Glomerular endothelial cell (primary cell): Measurements from ENCODE around the gene FBXW5. TPM values are rescaled to one million over a fixed set of nuclear protein-coding genes. Genes with fewer than 3 reads are reported as not detected.

ENCODE experiments used
- DNase-seq: peaks from one replicate; pipeline ENCODE4 v3.0.0-alpha.2; 2011; ENCODE audit warnings: low read depth, low spot score; ENCODE audit errors: extremely low read depth
- total RNA-seq: library from RNA; depleted of rRNA; stranded (reverse); fragments of >200 nt; gene quantifications from 2 replicates; pipeline ENCODE4 v1.2.3, GENCODE V29; 2015

Gene FBXW5
- total RNA-seq, 1 donor from 2014 or later, result 187 TPM

DNA sequence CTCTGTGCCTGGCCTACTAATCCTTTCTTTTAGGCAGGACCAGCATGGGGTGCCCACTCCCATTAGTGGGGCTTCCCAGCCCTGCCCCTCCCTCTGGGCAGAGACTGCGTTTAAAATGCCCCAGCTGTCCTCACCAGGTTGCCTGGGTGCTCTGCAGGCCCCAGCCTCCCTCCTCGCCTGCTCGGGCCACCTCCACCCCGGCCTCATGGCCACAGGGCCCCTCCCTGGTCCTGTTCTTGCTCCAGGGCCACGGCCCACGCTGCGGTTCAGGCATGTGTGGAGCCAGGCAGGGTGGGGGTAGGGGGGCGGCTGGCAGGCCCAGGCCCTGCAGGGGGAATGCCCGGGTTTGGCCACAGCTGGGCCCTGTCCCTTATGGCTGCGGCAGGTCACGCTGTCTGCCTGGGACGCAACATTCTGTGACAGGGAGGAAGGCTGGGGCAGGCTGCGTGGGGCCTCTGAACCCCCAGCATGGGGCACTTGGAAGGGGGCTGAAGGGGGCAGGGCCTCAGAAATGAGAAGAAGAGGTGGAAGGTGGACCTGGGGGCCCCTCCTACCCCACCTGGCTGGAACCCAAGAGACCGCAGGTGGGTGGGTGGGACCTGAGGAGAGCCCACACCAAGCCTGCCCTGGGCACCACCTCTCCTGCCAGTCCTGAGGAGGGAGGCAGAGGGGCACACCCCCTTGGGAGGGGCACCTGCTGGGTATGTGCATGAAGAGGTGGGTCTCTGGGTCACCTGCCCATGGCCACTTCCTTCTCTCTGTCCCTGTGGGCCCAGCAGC is 7.2 kb upstream of the FBXW5 start, which contains the start of gene LCN12:
Gene LCN12 (plus strand): TSS at position 733 of the 780 bp plus-strand sequence. CDS start 55 bp downstream, outside the sequence.
- no peak for DNase-seq

DNA sequence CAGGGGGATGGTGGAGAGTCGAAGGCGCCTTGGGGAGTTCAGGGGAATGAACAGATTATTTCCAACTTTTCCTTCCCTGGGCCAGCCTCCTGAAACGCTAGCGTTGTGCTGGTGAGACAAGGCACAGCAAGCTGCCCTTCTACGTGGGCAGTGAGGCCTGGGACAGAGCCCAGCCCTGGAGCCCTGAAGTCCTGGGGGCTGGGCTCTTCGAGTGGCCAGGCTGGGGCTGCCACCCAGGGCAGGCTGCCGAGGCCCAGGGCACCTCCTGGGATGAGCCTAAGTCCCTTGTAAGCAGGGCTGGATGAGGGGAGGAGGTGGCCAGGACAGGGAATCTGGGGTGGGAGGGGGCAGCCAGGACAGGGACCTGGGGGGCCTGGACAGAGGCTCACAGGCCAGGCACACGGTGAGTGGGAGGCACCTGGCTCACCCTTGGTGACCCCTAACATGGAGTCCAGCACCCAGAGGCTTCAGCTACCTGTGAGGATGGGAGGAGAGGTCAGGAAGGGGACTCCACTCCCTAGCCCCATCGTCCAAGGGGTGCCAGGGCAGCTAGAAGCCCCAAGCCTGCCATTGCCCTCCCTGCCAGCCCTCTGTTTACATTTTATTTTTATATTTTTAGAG is 6.2 kb upstream of the FBXW5 start:
- no peak for DNase-seq

DNA sequence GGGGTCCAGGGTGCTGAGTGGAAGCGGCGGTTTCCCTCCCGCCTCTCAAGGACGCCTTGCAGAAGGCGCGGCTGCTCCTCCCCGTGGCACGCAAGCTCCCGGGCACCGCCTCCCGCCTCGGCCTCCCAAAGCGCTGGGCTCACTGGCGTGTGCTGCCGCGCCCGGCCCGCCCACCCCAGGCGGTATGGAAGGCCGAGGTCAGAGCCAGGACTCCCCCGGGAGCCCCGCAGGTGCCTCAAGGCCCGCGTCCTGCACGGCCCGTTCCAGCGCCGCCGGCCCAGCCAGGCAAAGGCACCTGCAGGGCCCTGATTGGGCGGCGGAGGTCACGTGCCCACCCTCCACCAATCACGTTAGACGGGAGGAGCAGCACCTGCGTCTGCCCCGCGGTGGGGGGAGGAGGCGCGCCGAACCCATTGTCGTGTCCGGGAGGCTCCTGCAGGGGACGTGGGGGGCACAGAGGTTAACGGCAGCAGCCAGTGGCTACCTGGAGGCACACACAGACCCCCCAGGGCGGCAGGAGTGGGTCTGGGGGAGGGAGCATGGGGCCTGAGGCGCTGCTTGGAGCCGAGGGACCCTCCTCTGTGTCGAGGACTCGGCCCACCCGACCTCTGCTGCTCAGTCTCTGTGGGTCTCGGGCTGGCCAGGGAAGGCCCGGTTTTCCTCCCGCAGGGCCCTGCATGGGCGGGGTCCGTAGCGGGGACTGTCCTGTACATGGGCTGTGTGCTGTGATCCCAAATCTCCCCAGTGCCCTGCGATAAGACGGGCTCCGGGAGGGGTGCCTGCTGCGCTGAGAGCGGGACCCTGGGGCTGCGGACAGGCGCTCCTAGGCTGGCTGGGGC is 5.5 kb upstream of the FBXW5 start:
- peak; percentile 10 for DNase-seq

DNA sequence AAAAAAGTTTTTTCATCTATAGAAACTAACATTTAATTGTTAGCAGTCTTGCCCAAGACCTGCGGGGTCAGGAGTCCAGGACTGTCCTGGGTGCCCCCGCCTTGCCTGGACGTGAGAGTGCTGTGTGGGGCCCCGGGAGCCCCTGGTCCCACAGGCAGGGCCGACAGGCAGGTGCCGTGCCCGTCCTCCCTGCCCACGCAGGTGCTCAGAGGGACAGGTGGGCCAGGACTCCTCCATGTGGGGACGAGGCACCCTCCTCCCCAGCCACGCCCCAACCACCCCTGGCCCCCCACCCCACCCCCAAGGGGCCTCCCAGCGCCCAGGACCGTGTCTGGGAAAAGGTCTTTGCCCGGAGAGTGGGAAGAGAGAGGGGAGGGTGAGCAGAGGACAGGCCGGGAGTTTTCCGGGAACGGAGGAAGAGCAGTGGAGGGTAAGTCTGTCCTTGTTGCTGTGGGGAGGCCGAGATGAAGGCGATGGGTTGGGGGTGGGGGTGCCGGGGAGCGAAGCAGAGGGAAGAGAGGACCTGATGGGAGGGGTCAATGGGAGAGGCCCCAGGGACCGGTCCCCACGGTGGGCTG is 4.8 kb upstream of the FBXW5 start:
- DNase-seq, result no peak

DNA sequence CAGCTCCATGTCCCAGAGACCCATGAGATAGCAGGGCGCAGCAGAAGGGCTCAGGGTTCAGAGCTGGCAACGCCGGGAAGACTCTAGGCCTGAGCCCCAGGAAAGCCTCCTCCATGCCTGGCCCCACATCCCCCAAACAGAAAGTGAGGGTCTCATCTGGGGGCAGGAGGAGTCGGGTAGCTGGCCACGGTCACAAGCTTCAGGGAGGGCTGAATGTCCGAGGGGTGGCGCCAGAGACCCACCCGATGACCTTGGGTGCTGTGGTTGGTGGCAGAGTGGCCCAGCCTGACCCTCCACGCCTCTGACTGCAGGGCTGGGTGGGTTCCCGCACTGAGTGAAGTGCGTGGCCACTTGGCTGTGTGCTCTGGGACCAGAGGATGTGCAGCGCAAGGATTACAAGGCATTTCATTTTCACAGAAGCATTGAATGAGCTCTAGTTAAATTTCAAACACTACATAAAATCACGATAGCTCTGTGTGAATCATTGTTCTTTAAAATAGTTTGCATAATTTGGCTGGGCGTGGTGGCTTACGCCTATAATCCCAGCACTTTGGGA is 3.5 kb upstream of the FBXW5 start:
- DNase-seq, result no peak

DNA sequence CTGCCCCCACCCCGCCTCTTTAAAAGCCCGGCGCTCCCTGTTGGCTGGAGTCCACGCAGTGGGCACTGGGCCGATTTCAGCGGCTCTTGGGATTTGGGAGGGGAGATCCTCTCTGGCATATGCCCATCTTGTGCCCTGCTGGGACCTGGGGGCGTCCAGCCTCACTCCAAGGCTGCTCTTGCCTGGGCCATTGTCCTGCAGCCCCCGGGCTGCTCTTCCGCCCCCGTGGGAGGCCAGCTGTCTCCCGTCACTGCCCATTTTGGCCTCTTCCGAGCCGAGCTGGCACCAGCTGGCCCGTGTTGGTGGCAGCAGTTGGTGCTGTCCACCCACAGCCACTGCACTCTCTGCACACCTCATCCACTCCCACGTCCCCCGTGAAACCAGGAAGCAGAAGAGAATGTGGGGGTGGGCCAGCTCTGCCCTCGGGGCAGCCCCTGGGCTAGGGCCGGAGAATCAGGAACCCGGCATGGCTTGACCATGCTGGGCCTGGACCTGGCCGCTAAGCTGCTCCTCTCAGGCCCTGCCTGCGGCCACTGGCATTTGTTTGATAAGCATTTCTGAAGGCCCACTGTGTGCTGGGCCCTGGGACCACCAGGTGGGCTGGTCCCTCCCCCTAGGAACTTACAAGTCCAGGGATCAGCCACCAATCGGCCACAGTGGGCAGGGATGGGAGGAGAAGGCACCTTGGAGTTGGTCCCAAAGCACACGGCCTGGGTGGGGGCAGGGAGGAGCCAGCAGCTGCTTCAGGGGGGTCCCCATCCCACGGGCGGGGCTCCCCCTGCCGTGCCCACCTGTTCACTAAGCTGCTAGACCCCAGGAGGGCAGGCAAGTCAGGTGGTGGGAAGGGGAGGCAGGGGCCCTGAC is 2.7 kb upstream of the FBXW5 start:
- no peak for DNase-seq

DNA sequence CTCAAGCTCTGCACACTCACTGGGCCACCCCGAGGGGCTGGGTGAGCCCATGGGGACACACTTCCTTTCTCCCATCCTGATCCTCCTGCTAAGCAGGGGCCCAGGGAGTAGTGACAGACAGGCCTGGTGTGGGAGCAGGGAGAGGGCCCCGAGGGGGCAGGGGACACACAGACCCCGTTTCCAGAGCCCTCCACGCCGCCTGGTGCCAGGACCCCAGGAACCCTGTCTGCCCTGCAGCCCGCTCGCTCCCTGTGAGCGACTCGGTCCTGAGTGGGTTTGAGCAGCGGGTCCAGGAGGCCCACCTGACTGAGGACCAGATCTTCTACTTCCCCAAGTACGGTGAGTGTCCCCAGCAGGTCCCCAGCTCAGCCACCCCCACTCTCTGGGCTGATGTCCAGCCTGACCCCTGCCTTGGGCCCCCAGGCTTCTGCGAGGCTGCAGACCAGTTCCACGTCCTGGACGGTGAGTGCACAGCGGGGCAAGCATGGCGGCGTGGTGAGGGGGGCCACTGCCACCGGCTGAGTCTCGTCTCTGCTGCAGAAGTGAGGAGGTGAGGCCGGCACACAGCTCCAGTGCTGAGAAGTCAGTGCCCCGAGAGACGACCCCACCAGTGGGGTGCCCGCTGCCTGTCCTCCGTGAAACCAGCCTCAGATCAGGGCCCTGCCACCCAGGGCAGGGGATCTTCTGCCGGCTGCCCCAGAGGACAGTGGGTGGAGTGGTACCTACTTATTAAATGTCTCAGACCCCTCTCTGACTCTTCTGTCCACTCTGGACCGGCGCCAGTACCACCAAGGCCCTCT is 1.9 kb upstream of the FBXW5 start:
- DNase-seq, result no peak

DNA sequence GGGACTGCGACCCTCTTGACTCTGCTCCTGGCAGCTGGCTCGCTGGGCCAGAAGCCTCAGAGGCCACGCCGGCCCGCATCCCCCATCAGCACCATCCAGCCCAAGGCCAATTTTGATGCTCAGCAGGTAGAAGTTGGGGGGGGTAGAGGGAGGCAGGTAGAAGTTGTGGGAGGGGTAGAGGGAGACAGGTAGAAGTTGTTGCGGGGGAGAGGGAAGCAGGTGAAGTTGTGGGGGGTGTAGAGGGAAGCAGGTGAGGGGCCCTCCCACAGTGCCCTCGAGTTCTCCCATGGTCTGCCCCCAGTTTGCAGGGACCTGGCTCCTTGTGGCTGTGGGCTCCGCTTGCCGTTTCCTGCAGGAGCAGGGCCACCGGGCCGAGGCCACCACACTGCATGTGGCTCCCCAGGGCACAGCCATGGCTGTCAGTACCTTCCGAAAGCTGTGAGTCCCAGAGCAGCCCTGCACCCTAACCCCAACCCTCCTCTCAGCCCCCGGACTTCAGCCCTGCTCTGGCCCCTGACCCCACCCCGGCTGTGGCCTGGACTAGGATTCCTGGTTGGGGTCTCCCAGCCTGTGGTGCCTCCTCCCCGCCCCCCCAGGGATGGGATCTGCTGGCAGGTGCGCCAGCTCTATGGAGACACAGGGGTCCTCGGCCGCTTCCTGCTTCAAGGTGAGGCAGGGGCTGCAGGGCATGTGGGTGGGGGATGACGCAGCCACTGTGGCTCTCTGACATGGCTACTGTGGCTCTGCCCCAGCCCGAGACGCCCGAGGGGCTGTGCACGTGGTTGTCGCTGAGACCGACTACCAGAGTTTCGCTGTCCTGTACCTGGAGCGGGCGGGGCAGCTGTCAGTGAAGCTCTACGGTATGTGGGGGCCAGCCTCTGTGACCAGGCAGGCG is 1.0 kb upstream of the FBXW5 start:
- DNase-seq, result no peak

DNA sequence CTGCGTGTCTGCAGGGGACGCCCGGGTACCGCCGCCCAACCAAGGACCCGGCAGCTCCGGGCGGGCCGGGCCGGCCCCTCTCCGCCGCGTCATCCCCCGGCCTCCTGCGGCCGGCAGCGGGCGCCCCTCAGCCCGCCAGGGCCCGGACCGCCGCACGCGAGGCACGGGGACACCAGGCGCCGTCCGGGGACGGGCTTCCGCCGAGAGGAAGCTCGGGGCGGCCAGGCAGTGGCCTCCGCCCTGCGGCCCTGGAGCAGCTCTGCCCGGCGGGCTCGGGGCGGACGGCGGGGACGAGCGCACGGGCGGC is 373 bp downstream of the FBXW5 start:
- no peak for DNase-seq

DNA sequence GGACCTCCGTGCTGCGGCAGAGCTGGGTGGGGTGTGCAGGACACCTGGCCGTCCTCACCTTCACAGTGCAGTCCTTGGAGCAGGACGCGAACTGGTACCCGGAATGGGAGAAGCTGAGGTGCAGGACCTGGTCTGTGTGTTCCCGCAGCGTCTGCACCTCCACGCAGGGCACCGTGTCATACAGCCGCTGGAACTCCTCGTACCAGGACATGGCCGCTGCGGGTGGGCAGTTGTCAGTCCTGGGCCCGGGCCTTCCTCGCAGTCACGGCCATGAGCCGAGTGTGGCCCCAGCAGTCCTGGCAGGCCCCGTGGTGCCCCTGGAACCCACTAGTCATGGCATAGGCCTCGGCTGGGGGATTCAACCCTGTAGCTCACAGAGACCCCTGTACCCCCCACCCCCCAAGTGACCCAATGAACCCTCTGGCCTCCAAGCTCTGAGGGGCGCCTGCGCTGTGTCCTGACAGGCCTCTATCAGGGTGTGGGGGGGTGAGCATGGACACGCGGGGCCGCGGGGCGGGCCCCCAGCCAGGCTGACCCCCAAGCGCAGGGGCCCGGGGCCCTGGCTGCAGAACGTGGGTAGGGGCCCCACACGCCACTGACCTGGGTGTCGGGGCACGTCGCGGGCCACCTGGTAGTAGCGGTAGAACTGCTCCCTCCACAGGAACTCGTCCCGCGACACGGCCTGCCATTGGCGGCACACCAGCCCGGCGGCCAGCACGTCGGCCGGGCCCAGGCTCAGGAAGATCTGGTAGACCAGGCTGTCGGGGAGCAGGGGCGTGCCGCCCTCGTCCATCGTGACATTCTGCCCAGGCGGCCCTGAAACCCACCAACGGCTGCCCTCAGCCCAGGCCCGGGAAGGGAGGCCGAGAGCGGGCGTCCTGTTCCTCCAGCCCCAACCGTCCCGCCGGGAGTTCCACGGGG is 987 bp downstream of the FBXW5 start:
- DNase-seq, result no peak

DNA sequence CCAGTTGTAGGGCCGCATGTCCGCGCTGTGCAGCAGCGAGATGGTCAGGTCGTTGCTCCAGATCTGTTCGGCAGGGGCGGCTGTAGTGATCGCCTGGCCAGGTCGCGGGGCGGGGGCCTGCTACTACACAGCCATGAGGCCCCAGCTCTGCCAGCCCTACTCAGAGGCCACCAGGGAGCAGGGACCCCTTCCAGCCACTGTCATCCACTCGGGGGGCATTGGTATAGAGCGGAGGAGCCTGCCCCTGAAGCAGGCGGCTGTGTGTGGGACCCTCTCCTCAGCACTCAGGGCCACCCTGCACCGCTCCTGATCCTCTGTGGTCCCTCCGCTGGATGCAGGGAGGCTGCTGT is 1.7 kb downstream of the FBXW5 start:
- DNase-seq, result no peak

DNA sequence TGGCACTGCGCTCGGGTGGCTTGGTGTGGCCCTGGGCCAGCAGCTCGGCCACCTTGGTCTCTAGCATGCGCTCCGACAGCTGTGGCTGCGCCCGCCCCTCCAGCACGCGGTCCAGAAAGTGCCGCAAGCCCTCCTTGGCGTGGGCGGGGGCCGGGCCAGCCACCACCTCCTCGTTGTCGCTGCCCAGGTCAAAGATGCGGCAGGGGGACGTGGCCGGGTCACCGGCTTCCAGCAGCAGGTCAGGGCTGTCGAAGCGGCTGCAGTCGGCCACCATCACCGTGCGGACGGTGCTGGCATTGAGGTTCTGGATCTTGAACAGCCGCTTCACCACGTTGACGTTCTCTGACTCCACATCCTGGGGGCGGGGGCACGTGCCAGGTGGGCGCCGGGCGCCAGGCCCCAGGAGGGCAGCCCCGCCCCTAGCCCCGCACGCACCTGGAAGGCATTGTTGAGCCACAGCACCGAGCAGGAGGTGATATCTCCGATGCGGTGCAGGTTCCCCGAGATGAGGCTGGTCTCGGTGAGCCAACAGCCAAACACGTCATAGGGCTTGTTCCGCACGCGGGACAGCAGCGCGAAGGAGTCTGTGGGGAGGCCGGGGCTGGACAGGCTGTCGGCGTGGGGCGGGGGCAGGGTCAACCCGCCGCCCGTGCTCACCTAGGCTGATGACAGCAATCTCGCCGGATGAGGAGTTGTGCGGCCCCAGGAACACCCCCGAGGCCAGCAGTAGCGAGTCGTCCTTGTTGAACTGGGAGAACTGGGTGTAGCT is 2.2 kb downstream of the FBXW5 start:
- DNase-seq, result no peak

DNA sequence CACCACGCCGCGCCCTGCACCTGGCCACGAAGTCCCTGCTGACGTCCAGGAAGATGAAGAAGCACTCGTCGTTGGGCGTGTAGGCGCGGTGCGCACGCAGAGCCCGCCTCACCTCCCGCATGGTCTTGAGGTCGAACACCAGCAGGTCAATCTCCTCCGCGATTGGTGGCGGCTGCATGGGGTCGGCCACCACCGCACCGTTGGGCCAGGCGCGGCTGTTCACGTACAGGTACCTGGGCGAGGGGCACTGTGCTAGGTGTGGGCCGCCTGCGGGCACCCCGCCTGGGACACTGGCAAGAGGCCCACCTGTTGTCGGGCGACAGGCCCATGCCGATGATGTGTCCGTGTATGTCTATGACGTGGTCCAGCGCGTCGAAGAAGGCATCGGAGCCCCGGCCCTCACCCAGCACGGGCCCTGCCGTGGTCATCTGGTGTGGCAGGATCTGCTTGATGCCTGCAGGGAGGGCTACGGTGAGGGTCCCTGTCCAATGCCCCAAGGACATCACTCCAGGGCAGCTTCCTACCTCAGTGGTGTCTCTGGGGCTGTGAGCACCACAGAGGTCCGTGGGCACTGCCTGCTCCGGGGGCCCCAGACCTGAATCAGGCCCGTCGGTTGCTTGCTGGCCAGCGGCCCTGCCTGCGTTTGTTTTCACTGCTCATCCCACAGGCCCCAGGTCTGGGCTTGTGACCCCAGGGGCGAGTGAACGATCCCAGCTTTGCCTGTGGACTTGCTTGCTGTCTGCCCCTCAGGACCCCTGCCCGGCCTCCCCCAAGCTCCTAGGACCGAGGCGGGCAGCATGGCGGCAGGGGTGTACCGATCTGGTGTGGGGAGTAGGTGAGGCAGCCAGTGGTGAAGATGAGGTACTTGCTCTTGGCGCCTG is 3.1 kb downstream of the FBXW5 start:
- DNase-seq, result no peak

DNA sequence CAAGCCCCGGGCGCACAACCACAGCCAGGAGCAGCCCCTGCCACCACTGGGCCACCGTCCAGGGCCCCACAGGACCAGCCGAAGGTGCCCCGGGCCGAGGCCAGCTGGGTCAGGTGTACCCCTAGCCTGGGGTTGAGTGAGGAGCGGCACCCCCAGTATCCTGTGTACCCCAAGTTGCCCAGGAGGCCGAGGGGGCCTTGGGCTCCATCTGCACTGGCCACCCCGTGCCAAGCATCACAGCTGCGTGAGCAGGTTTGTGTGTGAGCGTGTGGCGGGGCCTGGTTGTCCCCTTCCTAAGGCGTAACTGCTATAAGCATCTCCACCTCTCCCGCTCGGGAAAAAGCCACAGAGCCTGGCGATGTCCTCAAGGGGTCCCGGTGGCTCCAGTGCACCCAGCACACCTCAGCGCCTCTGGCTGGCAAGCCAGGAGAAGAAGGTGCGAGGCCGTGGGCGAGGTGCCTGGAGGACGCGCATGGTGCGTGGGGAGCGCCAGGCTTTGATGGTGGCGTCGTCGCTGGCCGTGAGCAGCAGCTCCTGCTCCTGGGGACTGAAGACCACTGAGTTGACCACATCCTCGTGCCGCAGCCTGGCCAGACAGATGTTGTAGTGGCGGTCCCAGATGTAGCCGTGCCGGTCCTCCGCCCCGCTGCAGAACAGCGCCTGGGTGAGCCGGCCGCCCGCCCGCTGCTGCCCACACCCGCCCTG is 3.9 kb downstream of the FBXW5 start:
- no peak for DNase-seq

DNA sequence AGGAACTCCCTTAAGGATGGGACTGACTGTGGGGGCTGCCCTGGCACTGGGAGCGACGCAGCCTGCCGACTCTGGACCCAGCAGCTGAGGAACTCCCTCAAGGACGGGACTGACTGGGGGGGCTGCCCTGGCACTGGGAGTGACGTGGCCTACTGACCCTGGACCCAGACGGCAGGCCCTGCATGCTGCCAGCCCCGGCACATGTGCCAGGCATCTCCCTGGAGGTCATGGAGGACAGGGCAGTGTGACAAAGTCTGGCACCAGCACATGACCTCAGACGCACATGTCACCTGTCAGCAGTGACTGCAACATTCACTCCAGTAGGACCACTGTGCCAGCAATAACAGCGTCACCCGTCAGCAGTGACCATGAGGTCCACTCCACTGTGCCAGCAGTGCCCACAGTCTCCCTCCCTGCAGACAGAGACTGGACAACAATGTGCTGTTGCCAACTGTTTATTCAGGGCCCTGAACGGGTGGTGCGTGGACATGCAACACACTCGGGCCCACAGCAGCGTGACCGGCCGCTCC is 4.5 kb downstream of the FBXW5 start:
- no peak for DNase-seq
